HG03469 (cell line): ENCODE results near the gene NME8.
"Not testable (repeated sequence)": the region's sequence is repeated elsewhere in the genome, so short reads cannot be mapped to it uniquely, and the experiment has no call there.

ENCODE experiments used
- ATAC-seq: cut with Tn5 transposase; IDR thresholded peaks from one replicate; pipeline ENCODE4 v1.9.1; 2021; ENCODE audit warnings: mild to moderate bottlenecking, moderate library complexity, moderate number of reproducible peaks; ENCODE audit not compliant: unreplicated experiment

The NME8 gene

GRCh38 chr7:37848297-37848696 is at the start of gene NME8:
Gene NME8, plus strand, starts transcription at chr7:37848597. Its CDS starts 1,670 bp downstream, at chr7:37850267.
- ATAC-seq = no peak

- no peak for ATAC-seq
These were observed 42.2 kb upstream of the NME8 start for GRCh38 chr7:37806152-37806551.

- not testable (repeated sequence) for ATAC-seq
These were observed 36.2 kb upstream of the NME8 start for GRCh38 chr7:37812161-37812580.

- peak; percentile 90 for ATAC-seq
These were observed 32.6 kb upstream of the NME8 start for GRCh38 chr7:37815671-37816371.

- no peak for ATAC-seq
These were observed 31.3 kb upstream of the NME8 start for GRCh38 chr7:37816922-37817590.

- ATAC-seq = no peak
These were observed 30.8 kb upstream of the NME8 start for GRCh38 chr7:37817591-37817960.

- no peak for ATAC-seq
These were observed 30.2 kb upstream of the NME8 start for GRCh38 chr7:37817996-37818720.

GRCh38 chr7:37820708-37821468 is 27.5 kb upstream of the NME8 start:
- peak; percentile 36 for ATAC-seq

GRCh38 chr7:37822946-37823345 is 25.5 kb upstream of the NME8 start:
- no peak for ATAC-seq

- ATAC-seq = no peak
These were observed 24.8 kb upstream of the NME8 start for GRCh38 chr7:37823557-37823956.

GRCh38 chr7:37825038-37825437 is 23.4 kb upstream of the NME8 start:
- ATAC-seq = no peak

GRCh38 chr7:37826825-37827224 is 21.6 kb upstream of the NME8 start:
- ATAC-seq = no peak

- ATAC-seq = no peak
These were observed 17.2 kb upstream of the NME8 start for GRCh38 chr7:37831244-37831643.

GRCh38 chr7:37832194-37832593 is 16.2 kb upstream of the NME8 start:
- peak; percentile 88 for ATAC-seq

GRCh38 chr7:37833107-37833817 is 15.1 kb upstream of the NME8 start:
- ATAC-seq = no peak

- no peak for ATAC-seq
These were observed 14.6 kb upstream of the NME8 start for GRCh38 chr7:37833818-37834146.

- ATAC-seq = no peak
These were observed 5.1 kb downstream of the NME8 start for GRCh38 chr7:37853468-37853867.

GRCh38 chr7:37882086-37882485 is 33.7 kb downstream of the NME8 start:
- no peak for ATAC-seq

- ATAC-seq = no peak
These were observed 45.0 kb downstream of the NME8 start for GRCh38 chr7:37893359-37893758.

- ATAC-seq = no peak
These were observed 46.3 kb downstream of the NME8 start for GRCh38 chr7:37894671-37895070.
